Measurements from ENCODE around the gene EEF1A2.

- no peak for TF ChIP-seq POLR2A (IDR thresholded peaks at IDR 0.05; ENCODE audit: low read depth, low read length)
- TF ChIP-seq TAF1 (IDR thresholded peaks at IDR 0.05; ENCODE audit: low read depth, low read length), result no peak
- TF ChIP-seq POLR2AphosphoS5 (IDR thresholded peaks at IDR 0.05; ENCODE audit: low read depth, low read length), result no peak
- no peak for TF ChIP-seq SPI1 (IDR thresholded peaks at IDR 0.05; ENCODE audit: low read depth, low read length)
Measured at GRCh38 chr20:63500151-63500901, 1.4 kb upstream of the EEF1A2 start.

Measured in GM12891 (cell line).